NCI-H128 (cell line): ENCODE measurements around the gene PUS3.
"Not testable (repeated sequence)": the region's sequence is repeated elsewhere in the genome, so short reads cannot be mapped to it uniquely, and the experiment has no call there.

Source experiments
- DNase-seq: peaks from one replicate; lab custom pipeline; 2025; ENCODE audit not compliant: unreplicated experiment; lab: John Stamatoyannopoulos, UW

Gene PUS3

DNA sequence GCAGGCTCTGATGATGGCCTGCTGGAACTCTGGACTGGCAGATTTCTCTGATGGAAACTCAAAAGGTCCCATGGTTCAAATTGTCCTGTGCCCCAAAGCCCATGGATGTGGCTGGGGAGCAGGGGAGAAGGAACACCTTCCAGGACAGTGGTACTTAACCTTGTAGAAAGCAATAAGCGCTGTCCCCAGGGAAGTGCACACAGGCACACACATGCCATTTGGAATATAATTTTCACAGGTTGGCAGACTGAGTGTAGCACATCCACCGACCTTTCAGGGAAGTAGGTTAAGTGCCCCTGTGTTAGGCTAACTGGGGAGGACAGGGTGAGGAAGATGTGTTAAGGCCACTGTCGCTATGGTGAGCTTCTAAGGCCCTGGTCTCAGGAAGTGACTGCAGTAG, 19.1 kb upstream of the PUS3 start:
- DNase-seq, result no peak

DNA sequence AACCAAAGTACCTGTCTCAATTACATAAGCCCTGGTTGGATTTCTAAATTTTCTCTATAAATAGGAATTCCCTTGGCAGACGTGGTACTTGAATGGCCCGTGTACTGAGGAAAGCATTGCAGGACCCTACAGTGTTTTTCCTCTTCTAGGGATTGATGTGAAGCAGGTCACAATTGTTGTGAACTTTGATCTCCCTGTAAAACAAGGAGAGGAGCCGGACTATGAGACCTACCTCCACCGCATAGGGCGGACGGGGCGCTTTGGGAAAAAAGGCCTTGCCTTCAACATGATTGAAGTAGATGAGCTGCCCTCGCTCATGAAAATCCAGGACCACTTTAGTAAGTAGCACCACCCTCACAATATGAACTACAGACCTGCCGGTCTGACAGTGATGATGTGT, 18.0 kb upstream of the PUS3 start:
- DNase-seq, result no peak

DNA sequence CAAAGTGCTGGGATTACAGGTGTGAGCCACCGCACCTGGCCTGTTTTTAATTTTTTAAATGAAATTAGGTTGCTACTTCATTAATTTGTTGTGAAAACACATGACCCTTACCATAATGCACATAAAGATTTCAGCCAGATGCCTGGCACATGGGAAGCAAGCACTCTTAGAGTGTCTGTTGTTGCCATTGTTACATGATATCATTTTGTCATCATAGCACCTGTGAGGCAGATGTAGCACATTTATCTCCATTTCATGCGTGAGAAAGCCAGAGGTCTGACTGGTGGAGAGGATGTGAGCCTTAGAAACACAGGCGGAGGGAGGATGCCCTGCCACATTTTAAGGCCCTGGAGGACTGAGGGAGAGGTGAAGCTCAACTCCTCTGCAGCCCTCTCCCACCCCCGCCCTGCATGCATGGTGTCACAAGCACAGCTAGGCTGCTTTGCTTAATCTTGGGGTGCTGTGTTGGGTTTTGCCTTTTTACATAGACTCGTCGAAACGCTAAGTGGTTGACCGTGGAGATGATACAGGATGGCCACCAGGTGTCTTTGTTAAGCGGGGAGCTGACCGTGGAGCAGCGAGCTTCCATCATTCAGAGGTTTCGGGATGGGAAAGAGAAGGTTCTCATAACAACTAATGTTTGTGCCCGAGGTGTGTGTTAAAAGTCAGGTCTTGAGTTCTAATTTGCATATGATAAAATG, 15.3 kb upstream of the PUS3 start:
- DNase-seq, result no peak

DNA sequence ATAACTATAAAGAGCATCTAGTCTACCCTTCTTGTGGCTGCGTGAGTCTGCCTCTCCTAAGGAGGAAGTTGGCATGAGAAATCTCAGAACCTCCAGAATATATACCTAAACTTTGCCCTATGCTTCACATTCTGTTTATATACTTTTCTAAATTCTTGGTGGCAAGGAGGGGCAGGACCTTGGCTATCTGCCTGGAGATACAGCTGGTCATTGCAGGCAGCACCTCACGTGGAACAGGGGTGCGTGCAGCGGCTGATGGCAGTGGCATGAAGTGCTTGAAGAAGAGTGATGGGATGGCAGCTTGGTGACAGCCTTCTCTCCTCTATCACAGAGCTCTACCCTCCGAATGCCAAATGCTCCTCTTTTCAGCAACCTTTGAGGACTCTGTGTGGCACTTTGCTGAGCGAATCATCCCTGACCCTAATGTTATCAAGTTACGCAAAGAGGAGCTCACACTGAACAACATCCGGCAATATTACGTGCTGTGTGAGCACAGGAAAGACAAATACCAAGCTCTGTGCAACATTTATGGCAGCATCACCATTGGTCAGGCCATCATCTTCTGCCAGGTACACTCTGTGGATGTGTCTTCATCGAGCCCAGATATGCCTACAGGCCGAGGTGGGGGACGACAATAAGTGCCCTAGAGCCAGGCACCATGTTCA, 13.8 kb upstream of the PUS3 start:
- no peak for DNase-seq

DNA sequence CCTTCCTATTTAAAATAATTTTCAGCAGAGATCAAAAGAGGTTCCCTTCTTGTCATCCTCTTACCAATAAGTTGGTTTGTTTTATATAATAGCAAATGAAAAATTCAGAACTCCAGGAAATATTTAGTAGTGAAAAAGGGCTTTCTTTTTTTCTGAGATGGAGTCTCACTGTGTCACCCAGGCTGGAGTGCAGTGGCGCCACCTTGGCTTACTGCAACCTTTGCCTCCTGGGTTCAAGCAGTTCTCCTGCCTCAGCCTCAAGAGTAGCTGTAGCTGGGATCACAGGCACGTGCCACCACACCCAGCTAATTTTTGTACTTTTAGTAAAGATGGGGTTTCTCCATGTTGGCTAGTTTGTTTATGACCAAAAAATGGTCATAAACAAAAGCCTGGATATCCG, 11.6 kb upstream of the PUS3 start:
- DNase-seq, result not testable (repeated sequence)

DNA sequence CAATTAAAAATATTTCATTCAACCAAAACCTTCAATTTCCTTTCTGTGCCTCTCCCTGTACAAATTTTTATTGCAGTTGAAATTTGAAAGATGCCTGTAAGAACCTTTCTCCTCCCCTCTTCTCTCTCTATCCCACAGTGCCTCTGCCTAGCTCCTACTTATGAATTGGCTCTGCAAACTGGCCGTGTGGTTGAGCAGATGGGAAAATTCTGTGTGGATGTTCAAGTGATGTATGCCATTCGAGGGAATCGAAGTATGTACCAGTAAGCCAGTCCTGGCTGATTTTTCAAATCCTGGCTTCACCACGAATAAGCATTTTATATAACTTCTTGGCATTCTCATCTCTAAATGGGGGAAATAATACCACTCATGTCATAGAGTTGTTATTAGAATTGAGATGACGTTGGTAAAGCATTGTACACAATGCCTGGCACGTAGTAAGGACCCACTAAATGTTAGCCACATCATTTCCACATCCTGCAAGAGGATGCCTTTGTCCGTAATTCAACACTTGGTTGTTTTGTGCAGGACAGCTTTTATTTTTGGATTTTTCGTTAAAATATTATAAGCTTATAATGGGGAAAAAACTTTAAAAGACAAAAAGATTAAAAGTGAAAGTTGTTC, 7.3 kb upstream of the PUS3 start:
- DNase-seq, result no peak

DNA sequence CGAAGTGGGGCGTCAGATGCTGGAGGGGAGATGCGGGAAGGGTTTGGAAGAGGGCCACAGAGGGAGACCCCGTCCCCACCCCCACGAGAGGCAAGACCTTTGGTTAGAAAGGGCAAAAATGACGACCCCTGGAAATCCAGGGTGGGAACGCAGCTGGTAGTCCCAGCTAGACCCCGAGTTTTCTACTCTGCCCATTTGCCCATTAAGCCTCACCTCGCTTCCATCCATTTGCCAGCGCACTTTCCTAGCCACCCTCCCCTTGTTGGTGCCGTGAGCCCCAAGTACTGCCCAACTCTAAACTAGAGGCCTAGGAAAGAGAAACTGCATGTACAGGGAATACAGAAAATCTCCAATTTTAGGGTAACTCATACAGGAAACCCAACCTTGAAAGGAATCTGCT, 1.7 kb upstream of the PUS3 start:
- no peak for DNase-seq

DNA sequence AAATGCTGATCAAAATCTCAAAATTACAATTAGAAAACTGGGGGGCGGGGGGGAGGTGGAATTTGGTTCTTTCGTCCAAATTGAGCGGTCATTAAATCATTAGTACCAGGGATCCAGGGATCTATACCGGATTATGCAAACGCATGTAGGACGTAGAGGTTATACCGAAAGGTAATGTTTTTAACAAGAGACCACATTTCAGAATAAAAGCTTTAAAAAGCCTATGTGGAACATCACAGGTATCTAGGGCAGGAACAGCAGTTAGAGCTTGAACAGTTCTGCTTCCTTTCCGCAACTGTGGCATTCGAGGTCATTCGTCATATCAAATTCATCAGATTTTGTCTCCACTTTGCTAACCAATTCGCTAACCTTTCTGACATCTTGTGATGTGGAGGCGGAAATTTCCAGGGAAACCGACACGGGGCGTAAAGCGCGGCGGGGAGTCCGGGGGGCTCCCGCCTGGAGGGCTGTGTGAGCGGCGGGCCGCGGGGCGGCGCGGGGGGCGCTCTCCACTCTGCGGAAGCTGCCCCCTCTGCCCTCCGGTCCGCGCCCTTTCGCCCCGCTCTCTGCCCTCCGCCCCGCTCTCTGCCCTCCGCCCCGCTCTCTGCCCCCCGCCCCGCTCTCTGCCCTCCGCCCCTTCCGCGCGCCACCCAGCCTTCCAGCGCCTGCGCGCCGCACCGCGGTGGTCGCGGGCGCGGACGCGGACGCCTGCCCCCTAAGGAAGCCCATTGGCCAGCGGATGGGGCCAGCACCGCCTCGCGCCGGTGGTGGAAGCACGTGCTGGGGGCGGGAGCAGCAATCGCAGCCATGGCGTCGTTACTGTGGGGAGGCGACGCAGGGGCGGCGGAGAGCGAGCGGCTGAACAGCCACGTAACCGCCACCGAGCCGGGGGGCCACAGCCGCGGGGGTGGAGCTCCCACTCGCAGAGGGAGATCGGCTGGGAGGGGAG, 979 bp upstream of the PUS3 start, which contains the start of gene DDX25:
Gene DDX25 (plus strand): TSS at position 798 of the 949 bp plus-strand sequence. CDS start 10 bp downstream, at position 808.
- peak; percentile 27 for DNase-seq

DNA sequence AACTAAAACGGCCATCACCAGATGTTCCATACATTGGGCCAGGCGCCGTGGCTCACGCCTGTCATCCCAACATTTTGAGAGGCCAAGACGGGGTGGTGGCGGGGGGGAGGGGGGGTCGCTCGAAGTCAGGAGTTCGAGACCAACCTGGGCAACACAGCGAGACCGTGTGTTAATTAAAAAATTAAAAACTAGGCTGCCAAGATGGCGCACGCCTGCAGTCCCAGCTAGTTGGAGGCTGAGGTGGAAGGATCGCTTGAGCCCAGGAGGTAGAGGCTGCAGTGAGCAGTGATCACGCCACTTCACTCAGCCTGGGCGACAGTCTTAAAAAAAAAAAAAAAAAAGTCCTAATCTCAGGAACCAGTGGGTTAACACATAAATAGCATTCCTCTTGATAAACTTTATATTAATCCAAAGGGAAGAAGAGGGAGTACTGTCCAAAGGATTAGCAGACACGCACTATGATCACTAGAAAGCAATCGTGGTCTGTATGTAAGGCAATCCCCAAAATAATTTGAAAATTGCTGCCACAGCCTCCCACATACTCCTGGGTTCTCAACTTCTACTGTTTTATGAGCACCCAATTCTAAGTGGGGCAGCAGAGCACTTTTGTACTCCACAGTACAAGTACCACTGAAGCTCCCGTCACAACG, 604 bp downstream of the PUS3 start:
- DNase-seq, result no peak

DNA sequence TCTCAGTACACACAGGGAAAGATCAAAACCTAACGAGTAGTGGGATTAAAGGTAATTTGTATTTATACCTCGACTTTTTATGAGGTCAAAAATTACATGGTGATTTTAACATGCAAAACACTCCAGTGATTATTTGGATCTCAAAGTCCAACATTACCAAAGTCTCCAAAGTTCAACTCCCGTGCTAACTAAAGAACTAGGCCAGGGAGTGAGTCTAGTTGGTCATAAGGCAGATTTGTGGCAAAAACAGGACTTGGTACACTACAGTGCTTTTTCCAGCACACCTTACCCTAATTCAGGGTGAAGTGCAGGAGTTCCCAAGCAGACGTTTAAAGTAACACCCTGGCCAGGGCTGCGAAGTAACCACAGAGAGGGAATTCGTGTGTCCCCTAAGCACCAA, 1.1 kb downstream of the PUS3 start:
- no peak for DNase-seq

DNA sequence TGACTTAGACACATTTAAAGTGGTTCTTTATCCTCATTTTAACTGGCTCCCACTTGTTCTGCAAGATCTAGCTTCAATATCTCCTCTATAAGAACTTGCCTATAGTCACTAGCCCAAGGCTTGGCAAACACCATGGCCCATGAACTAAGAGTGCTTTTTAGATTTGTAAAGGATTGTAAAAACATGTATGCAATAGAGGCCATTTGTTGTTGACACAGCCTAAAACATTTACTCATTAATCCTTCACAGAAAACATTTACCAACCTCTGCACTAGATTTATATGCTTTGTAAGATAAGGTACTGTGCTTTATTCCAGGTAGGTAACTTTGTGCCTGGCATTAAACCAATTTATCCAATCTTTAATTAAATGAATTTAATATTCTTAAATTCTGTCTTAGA, 10.0 kb downstream of the PUS3 start:
- no peak for DNase-seq

DNA sequence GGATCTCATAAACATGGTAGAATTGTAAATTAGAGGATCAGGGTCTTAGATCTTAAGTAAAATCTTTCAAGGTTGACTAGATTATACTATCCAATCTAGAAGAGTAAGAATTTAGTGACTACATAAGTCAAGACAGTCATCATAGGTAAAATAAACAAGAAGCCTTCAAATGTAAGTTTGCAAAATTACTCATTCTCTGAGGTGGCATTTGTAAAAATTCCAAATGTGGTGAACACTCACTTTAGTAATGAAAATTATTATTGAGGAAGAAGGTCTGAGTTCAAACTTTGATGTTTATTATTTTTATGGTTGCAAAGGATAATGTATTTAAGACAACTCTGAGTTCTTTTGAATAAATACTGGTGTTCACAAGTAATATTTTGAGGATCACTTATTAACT, 10.9 kb downstream of the PUS3 start:
- DNase-seq, result no peak

DNA sequence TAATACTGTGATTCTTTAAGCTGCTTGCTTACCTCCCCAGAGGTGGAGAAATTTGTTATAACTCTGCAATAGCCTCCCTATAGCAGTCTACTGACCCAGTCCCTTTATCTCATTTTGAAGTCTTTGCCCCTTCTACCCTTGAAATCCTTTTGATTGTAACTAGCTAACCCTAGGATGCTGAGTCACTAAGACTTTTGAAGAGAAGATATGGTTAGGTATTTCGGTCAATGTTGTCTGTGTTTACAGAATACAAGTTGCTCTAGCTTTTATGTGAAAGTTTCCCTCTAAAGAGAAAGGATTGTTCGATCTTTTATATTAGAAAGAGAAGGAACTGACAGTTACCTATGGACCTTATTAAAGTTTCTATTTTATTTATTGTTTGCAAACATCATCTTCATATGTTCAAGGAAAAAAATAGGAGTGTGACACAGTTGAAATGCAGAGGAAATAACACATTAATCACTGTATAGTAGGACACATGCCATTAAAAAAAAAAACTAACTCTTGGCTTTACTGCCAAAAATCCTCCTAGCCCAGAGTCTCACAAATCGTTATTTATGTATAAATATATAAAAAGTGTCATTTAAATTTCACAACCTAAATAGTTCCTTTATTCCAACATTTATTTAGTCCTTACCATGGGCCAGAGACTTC, 12.4 kb downstream of the PUS3 start:
- DNase-seq, result no peak

DNA sequence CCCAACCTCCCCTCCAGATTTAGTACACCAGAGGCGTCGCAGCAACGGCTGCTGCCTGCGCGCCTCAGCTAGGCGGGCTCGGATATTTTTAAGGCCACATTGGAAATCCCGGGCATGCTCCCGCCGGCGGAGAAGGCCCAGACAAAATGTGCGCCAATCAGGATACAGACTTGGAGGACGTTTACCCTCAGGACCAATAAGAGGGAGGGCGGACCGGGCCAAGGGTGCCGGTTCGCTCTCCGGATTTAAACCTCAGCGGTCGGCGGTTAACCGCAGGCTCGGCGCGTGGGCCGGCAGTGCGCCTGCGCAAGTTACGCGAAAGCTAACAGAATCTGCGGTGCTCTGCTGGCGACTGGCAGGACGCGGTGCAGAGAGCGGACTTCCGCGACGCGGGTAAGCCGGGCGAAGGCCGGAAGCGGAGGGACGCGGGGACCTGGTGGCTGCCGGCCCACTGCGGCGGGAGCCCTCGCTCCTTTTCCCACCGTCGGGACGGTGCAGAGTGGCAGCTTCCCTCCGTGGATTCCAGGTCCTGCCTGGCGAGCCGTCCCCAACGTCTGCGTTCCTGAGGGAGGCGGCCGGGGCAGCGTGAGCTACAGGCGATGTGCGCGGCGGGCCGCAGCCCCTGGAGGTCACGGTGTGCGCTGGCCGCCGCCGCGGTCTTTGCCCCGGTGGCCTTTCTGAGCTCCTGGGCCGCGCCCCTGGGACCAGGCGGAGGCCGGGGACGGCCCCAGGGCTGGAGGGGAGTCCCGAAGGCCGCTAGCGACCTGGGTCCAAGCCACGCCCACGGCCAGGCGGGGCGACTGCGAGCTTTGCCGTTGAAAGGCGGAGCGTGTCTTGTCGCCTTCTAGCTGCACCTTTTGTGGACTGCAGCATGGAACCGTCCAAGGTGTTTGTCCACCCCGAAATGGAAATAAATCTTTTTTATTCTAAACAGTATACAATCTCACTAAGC, 15.4 kb downstream of the PUS3 start, which contains the start of gene HYLS1:
Gene HYLS1 (plus strand): TSS at position 296 of the 952 bp plus-strand sequence. CDS start 11,701 bp downstream, outside the sequence.
- DNase-seq, result peak; percentile 24

DNA sequence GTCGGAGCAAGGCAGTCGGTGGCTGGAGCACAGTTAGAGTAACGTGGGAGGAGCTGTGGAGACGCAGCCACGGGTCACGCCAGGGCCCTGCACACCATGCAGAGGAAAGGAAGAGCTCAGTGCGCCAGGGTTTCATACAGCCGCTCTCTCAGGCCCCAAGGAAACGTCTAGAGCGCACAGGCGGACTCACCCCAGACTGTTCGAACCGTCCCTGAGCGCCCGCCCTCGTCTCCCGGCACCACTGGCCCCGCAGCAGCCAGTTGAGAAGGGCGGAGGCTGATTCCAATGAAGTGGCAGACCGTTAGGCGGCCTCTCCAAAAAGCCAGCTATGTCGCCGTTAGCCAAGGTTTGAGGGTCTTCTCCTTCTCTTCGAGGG, 16.0 kb downstream of the PUS3 start:
- DNase-seq, result no peak

DNA sequence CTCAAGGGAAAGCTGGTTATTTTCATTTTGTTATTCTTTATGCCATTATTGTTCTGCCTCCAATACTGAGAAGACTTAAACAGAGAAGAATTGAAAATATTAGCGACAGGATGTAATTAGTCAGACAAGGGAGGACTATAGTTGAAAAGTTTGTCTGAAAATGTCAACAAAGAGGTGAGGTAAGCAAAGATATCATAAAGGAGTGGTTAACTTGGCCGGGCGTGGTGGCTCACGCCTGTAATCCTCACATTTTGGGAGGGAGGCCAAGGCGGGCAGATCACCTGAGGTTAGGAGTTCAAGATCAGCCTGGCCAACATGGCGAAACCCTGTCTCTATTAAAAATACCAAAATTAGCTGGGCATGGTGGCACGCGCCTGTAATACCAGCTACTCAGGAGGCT, 19.6 kb downstream of the PUS3 start:
- DNase-seq, result no peak

DNA sequence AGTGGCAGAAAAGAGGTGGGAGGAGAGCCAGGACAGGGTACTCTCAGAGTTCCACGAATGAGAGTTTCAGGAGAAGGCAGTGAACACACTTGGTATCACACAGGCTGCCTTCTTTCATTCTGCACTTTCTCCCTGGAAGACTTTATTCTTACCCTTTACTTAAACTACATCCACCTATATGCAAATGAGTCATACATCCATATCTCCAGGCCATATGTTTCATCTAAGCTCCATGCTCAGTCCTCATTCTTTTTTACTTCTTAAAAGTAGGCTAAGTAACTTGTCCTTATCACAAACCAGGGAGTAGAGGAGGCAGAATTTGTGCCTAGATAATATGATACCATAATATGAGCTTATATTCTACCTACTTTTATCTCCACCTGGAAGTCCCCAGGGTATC, 21.7 kb downstream of the PUS3 start:
- no peak for DNase-seq

DNA sequence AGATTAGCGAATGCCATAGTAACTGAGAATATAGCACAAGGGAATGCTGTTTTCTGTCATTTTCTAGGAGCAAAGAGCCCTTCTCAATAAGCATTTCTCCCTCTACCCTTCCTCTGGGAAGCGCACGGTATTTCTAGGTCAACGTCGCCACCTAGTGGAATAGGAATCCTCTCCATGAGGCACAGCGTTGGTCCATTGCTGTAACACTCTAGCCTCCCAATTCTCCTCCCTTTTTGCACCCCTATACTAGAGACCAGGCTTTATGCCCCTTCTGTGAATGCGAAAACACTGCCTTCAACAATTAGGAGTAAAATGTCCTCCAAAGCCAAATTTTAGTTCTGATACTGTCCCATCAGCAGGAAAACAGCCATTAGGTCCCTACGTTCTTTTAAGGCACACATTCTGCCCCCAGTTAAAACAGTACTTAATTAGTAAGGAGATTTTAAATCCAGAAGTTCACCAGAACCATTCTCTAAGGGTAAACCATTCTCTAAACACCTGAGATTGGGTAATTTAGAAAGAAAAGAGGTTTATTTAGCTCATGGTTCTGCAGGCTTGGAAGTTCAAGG, 28.4 kb downstream of the PUS3 start:
- DNase-seq, result peak; percentile 44
